Stimulated activated CD8-positive, alpha-beta memory T cell treated with anti-CD3 and anti-CD28 coated beads, Interleukin-4, amount 100 ng/mL, for 4 hours (primary cell): ENCODE results near the gene ZNF45.
"Not testable (repeated sequence)": the region's sequence is repeated elsewhere in the genome, so short reads cannot be mapped to it uniquely, and the experiment has no call there.

Experiments used
- DNase-seq, 2 donors: peaks; one replicate each; pipeline ENCODE4 v3.0.0-alpha.2; 2020; ENCODE audit warnings: low read depth in 2 of 2, low spot score in 1 of 2

ZNF45 gene

GRCh38 chr19:43934985-43935708, at the start of gene ZNF45:
ZNF45 (minus strand) TSS chr19:43935282; CDS start chr19:43922185, 13,097 bp downstream.
- DNase-seq = peak; percentile 76 to 77

DNA sequence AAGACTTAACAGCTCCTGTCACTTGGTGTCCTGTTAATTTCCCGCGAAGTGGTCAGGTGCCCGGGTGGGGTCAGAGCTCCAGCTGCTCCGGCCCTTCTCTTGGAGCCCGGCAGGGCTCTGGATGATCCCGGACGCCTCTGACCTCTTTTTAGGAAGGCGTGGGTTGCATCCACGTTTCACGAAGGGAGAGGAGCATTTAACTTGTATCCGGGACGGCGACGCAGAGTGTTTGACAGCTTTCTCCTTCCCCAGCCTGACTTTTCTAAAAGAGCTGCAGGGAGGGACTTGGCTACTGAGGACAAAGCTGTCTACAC, 49.6 kb upstream of the ZNF45 start:
- no peak for DNase-seq

- DNase-seq = peak; percentile 40 to 53
These were observed 49.0 kb upstream of the ZNF45 start, which contains the start of gene ZNF155 for GRCh38 chr19:43983912-43984686. ZNF155 (plus strand) TSS chr19:43984188; CDS start chr19:43988544, 4,356 bp downstream.

DNA sequence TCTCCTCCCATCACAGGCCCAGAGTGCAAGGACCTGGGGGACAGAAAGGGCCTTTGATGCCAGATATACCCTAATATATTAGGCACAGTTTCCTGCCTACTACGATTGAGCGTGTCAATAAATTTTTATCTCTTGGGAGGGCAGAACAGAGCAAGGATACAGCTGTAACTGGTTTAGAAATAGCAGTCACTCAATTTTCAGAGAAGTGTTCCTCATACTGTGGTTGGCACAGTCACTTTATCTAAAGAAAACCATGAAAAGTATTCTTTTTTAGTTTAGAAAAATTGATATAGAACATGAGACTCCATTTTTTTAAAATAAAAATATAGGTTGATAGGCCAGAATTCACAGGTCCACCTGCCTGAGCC, 48.4 kb upstream of the ZNF45 start:
- no peak for DNase-seq

GRCh38 chr19:43976732-43977131, 41.6 kb upstream of the ZNF45 start:
- no peak for DNase-seq

- no peak for DNase-seq
These were observed 31.1 kb upstream of the ZNF45 start for GRCh38 chr19:43966079-43966694.

DNA sequence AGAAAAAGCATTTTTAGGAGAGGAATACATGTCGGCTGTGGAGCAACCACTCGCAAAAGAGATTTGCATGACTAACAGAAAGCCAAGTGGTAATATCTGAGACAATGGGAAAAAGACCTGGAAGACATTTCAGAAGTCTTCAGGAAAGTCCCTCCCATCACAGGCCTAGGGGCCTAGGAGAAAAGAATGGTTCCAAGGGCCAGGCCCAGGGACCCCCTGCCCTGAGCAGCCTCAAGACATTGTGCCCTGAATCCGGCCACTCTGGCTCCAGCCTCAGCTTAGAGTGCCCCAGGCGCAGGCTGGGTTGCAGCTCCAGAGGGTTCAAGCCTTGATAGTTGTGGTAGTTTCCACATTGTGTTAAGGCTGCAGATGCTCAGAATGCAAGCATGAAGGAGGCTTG, 25.3 kb upstream of the ZNF45 start:
- no peak for DNase-seq

DNA sequence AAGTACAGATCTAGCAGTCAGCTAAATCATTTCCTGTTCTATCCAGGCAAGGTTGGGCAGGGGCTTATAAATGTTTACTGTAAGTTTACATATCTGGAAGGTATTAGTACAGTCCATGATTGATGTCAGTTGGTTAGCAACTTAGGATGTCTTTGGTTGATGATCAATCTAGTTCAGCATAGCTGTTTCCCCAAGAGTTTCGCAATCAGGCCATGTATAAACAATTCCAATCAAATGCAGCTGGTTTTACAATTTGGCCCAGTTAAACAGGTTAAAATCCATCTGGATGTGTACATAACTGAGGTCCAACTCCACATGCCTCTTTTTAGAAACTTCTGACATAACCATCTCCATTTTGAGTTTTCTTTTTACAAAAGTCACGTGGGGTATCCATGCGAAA, 22.8 kb upstream of the ZNF45 start:
- no peak for DNase-seq

- DNase-seq = no peak
These were observed 21.7 kb upstream of the ZNF45 start for GRCh38 chr19:43956827-43957226.

GRCh38 chr19:43950834-43951645, 16.0 kb upstream of the ZNF45 start, which contains the start of gene ZNF221:
ZNF221 (plus strand) TSS chr19:43951228; CDS start chr19:43962727, 11,499 bp downstream.
- peak in 1 of 2 donors; percentile 21 for DNase-seq

DNA sequence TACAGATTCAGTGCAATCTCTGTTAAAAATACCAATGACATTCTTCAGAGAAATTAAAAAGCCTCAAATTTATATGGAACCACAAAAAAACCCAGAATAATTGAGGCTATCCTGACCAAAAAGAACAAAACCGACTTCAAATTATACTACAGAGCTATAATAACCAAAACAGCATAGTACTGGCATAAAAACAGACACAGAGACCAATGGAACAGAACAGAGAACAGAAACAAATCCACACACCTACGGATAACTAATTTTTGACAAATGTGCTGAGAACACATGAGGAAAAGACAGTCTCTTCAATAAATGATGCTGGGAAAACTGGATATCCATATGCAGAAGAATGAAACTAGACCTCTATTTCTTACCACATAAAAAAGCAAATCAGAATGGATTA, 14.7 kb upstream of the ZNF45 start:
- DNase-seq = not testable (repeated sequence)

DNA sequence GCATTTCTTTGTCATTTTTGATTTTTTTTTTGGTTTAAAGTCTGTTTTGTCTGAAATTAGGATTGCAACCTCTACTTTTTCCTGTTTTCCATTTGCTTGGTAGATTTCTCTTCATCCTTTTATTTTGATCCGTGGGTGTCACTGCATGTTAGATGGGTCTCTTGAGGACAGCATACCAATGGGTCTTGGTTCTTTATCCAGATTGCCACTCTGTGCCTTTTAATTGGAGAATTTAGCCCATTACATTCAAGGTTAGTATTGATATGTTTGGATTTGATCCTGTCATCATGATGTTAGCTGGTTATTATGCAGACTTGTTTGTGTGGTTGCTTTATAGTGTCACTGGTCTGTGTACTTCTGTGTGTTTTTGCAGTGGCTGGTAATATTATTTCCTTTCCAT, 12.3 kb upstream of the ZNF45 start:
- not testable (repeated sequence) for DNase-seq

DNA sequence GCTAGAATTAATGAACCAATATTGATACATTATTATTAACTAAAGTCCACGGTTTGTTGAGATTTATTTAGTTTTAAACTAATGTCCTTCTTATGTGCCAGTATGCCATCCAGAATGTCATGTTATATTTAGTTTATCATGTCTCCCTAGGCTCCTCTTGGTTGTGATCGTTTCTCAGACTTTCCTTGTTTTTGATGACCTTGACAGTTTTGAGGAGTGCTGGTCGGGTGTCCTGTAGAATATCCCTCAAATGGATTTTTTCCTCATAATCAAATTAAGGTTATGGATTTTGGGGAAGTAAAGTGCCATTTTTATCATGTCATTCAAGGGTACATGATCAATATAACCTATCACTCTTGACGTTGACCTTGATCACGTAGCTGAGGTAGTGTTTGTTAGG, 6.1 kb upstream of the ZNF45 start:
- no peak for DNase-seq

GRCh38 chr19:43940719-43941118, 5.6 kb upstream of the ZNF45 start:
- DNase-seq = no peak

- no peak for DNase-seq
These were observed 4.6 kb upstream of the ZNF45 start for GRCh38 chr19:43939557-43940260.

- no peak for DNase-seq
These were observed 1.1 kb upstream of the ZNF45 start for GRCh38 chr19:43936188-43936587.

GRCh38 chr19:43934055-43934984, 762 bp downstream of the ZNF45 start:
- no peak for DNase-seq

DNA sequence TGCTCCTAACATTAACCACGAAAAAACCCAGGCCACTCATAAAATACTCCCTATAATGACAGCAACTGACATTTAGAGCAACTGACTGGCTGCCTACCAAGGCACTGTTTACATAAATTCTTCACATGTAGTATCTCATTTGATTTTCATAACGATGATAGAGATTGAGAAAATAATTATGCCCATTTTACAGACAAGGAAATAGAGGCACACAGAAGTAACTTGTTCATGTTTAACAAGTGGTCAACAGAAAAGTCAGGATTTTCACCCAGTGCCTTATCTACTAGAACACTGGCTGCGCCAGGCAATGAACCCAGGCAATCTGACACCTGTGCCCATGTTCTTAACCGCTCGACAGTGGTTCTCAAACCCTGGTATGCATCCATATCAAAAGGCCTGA, 6.3 kb downstream of the ZNF45 start:
- no peak for DNase-seq

DNA sequence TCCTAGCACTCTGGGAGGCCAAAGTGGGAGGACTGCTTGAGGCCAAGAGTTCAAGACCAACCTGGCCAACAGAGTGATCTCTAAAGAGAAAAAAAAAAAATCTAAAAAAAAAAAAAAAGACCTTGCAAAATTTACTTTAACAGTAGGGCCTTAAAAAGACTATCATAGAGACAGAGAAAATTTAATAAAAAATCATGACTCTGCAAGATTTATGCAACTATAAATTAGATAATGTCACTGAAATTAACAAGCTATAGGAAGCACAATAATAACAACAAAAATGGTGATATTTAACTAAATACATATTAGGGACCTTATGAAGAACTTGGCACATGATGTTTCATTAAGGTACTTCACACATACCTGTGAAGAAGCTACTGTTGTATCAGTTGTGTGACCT, 11.2 kb downstream of the ZNF45 start:
- no peak for DNase-seq

DNA sequence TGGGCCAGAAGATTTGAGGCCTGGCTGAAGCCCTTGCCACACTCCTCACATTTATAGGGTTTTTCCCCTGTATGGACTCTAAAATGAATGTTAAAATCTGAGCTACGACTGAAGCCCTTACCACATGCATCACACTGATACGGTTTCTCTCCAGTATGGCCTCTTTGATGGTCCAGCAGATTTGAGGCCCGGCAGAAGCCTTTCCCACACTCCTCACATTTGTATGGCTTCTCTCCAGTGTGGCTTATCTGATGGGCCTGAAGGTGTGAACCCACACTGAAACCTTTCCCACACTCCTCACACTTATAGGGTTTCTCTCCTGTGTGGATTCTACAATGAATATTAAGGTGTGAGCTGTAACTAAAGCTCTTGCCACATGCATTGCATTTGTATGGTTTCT, 21.0 kb downstream of the ZNF45 start:
- no peak for DNase-seq
